Pericardium fibroblast (primary cell): ENCODE data around the gene ACTR5. TPM values are rescaled to one million over a fixed set of nuclear protein-coding genes. Genes with fewer than 3 reads are reported as not detected.

Experiments
- total RNA-seq: library from RNA; depleted of rRNA; stranded (reverse); fragments of >200 nt; gene quantifications from 2 replicates; pipeline ENCODE4 v1.2.3, GENCODE V29; 2015

The ACTR5 gene
- total RNA-seq, result 3.5 and 4.9 TPM in 2 replicates

DNA sequence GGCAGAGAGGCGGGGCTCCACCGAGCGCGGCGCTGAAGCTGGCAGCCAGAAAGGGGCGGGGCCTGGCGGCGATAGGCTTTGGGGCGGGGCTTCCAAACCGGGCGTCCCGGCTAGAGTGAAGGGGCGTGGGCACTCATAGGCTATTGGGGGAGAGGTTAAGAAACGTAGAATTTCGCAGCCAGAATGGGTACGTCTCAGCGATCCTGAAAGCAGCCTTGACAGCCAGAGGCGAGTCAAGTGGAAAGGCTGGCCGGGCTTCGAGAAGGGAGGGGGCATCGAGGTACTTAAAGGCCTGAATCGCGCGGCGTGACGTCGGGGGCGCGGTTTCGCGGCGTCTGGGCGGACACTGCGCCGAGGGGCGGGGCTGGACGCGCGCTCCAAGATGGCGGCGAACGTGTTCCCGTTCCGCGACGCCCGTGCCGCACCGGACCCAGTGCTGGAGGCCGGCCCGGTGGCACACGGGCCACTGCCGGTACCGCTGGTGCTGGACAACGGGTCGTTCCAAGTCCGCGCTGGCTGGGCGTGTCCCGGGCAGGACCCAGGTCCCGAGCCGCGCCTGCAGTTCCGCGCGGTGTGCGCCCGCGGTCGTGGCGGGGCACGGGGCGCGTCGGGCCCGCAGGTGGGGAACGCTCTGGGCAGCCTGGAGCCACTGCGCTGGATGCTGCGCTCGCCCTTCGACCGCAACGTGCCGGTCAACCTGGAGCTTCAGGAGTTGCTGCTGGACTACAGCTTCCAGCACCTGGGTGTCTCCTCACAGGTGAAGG is at the start of gene ACTR5:
ACTR5 (plus strand) TSS at position 364 of the 764 bp plus-strand sequence; CDS start at position 383, 19 bp downstream.

DNA sequence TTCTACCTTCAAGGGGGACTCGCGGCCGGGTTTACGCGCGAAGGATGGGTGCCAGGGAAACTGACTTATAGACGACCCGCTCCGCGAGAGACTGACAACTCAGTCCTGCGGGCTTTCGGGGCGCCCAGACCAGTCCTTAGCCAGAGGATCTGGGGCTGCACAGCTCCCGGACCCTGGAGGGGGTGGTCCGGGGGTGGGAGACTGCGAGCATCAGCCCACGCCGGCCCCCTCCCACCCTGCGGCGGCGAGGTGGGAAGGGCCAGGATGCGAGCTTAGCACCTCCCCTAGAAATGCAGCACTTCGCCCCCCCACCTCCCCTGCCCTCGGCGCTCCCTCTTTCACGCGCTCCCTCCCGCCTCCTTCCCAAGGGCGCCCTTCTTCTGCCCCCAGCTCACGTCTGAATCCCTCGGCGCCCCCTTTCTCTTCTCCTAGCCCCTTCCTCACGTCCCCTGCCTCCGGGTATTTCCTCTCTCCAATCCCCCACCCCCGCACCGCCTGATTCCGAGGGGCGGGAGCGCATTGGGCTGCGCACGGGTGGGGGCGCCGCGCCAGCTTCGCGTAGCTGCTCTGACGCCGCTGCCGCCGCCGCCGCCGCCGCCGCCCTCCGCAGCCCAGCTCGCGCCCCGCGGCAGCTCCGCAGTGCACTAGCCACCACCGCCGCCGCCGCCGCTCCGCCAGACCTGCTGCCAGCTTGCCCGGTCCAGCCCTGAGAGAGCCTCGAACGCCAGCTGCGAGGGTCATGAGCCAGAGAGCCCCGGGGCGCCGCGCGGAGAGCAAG is 24.2 kb upstream of the ACTR5 start, which contains the start of gene SLC32A1:
SLC32A1 (plus strand) TSS at position 639 of the 778 bp plus-strand sequence. CDS start 239 bp downstream, outside the sequence.

DNA sequence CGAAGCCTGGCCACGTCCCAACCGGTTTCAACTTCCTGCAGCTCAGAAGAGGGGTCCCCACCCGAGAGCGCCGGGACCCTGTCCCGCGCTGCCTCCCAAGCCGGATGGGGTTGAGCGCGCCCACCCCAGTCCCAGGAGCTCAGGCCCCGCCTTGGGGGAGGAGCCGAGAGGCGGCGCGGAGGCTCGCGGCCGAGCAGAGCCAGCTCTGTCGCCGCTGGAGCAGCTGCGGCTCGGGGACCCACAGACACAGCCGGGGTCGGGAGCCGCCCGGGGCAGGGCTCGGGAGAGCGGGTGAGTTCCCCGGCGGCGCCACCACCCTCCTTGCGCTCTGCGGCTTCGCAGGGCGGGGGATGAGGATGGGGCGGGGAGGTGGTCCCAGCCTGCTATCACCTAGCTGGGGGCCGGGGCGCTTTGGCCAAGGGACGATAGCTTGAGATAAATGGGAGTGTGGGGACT is 57.3 kb downstream of the ACTR5 start, which contains the start of gene PPP1R16B:
PPP1R16B (plus strand) TSS at position 196 of the 456 bp plus-strand sequence. CDS start 30,229 bp downstream, outside the sequence.

Other genes starting within 250 kb of the ACTR5 start
- gene ADIG, start 167.3 kb upstream of the ACTR5 start, total RNA-seq, result not detected in 2 replicates
- gene ARHGAP40, start 146.7 kb upstream of the ACTR5 start, total RNA-seq, result not detected in 2 replicates
- not detected in 2 replicates for gene SLC32A1, start 24.0 kb upstream of the ACTR5 start, total RNA-seq
- gene PPP1R16B, start 57.2 kb downstream of the ACTR5 start, total RNA-seq, result under 0.01 and 0.60 TPM in 2 replicates
- gene FAM83D, start 178.0 kb downstream of the ACTR5 start, total RNA-seq, result 4.4 and 6.6 TPM in 2 replicates
- gene DHX35, start 213.9 kb downstream of the ACTR5 start, total RNA-seq, result 5.6 and 6.7 TPM in 2 replicates